HG02642 (cell line): ENCODE data around the gene AIRE.
"Not testable (repeated sequence)": the region's sequence is repeated elsewhere in the genome, so short reads cannot be mapped to it uniquely, and the experiment has no call there.

Experiments
- ATAC-seq: cut with Tn5 transposase; IDR thresholded peaks from one replicate; pipeline ENCODE4 v1.9.1; 2021; ENCODE audit warnings: mild to moderate bottlenecking; ENCODE audit not compliant: unreplicated experiment, poor library complexity

Gene AIRE

DNA sequence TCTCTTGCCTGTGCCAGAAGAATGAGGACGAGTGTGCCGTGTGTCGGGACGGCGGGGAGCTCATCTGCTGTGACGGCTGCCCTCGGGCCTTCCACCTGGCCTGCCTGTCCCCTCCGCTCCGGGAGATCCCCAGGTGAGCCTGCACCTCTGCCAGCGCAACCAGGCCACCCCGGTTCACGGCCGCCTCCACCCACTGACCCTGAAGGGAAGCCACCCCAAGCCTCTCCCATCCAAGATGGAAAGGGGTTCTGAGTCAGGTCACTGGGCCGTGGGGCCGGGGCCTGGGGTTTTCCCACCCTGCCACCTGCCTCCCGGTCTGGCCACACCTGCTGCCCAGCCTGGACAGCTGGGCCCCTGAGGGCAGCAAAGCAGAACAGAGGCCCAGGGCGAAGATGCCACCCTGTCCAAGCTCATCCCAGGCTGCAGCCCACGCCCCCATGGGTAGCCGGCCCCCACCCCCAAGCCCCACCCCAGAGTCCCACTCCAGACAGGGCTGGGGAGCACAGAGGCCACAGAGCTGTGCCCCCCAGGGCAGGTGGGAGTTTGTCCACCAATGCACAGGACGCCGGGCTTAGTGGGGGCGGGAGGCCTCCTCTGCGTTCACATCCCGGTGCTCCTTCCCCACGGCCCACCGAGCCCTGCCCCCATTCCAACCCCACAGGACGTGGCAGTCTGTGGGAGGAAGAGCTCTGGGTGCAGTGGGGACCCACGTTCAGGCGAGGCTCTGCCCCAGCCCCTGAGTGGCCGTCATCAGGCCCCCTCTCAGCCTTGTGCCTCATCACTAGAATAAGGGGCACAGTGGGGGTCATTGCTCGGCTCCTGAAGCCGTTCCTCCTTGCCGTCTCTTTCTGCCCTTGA lies 5.6 kb downstream of the AIRE start:
- no peak for ATAC-seq

DNA sequence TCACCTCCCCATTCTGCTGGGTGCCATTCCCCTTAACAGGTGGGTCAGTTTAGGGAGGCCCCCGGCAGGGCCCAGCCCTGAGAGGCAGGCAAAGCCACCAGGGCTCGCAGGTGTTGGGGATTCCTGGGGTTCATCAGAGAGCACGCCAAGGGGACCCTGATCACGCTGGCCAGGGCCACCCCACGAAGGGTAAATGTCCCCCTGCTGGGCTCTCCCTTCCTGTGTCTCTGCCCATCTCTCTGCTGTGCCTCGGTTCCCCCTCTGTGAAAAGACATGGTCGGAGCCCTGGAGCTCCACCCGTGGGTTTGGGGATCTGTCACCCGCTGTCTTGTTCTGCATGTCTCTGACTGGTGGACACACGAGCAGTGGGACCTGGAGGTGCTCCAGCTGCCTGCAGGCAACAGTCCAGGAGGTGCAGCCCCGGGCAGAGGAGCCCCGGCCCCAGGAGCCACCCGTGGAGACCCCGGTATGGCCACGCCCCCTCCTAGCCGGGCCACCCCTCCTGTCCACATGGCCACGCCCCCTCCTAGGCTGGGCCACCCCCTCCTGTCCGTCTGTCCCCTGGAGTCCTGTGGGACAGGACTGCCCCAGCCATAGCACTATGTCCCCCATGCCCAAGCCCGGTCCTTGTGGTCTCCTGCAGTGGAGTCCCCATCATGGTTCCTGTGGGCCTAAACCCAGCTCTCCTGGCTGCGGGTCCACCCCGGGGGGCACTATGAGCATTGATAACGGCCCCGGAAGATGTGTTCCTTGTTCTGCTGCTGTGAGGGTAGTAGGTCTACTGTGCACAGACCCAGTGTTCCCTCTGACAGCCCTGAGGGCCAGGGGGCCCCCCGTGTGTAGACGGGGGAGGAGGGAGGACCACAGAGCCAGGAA lies 6.5 kb downstream of the AIRE start:
- ATAC-seq, result no peak

DNA sequence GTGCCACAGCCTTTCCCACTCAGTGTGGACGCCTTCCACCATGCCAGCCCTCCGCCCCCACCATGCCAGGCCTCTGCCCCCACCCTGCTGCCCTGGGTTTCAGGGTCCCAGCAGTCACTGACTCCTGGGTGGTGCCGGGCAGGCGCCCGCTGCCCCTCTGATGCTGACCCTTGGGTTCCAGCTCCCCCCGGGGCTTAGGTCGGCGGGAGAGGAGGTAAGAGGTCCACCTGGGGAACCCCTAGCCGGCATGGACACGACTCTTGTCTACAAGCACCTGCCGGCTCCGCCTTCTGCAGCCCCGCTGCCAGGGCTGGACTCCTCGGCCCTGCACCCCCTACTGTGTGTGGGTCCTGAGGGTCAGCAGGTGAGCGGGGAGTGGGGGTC lies 7.1 kb downstream of the AIRE start:
- no peak for ATAC-seq

DNA sequence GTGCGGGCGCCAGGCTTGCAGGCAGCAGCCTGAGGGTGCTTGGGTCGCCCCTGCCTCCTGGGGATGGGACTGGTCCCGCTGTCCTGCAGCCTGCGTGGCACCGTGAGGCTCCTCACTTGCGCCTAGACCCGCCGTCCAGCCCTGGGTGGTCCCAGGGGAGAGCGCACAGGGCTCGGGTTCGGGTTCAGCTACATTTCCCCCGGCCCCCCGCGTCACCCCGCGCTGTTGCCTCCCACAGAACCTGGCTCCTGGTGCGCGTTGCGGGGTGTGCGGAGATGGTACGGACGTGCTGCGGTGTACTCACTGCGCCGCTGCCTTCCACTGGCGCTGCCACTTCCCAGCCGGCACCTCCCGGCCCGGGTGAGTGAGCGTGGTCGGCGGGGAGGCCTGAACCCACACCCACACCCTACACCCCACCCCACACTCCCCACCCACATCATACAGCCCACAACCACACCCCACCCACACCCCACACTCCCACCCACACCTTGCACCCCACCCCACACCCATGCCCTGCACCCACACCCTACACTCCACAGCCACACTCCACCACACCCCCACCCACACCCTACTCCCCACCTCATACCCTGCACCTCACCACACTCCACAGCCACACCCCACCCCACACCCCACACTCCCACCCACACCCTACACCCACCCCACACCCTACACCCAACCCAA lies 8.0 kb downstream of the AIRE start:
- no peak for ATAC-seq

DNA sequence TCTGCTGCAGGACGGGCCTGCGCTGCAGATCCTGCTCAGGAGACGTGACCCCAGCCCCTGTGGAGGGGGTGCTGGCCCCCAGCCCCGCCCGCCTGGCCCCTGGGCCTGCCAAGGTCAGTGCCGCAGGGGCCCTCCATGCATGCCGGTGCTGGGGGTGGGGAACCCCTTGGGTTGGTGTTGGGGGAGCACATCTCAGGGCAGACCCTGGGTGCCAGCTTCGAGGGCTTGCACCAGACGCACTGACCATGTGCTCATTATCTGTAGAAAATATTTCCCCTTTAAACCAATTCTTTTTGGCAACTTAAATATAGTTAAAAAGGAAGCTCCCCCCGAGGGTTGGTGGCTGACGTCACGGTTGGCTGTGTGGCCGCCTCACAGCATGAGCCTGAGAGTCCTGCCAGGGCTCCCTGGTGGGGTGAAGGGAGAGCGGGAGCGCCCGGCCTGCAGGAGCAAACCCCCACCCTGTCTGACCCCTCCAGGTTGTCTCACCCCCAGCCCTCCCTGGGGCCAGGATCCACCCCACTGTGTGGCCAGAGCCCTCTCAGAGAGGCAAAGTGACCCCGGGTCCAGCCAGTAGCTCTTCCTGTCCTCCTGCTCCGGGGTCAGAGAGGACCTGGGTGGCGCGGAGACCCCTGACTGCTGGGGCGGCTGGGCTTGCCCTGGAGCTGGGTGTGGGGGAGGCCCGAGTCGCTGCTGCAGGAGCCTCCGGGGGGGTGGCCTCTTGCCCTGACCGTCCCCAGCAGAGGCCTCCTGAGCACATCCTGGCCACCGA lies 8.9 kb downstream of the AIRE start:
- no peak for ATAC-seq

DNA sequence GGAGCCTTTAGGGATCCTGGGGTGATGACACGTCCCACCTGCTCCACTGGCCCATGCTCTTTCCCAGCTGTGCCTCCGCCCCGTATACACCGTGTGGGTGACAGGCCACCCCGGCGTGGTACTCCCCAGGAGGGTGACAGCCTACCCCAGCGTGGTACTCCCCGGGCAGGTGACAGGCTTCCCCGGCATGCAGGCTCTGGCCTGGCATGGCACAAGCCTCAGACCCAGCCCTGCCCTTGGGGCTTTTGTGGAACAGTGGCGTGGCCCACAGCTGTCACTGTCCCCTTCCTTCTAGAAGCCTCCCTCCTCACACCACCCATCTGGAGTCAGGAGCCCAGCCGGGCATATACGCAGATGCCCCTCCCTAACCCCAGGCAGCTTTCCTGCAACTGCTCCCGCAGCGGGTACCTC lies 9.5 kb downstream of the AIRE start:
- no peak for ATAC-seq

DNA sequence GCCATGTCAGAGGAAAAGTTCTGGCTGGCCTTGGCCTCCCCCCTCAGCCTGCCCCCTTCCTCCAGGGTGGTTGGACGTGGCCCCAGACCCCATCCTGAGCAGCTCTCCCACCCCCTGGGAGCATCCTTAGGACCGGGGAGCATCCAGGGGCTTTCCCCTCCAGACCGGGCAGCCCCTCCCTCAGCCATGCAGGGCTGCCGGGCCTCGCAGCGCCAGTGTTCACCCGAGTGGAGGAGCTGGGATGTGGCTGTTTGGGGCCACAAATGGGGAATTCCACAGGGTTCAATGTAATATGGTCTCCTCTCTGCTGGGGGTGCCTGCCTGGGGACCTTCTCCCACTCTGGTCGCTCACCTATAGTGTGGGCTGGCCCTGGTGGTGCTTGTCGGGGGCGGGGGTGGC lies 10.0 kb downstream of the AIRE start:
- no peak for ATAC-seq

DNA sequence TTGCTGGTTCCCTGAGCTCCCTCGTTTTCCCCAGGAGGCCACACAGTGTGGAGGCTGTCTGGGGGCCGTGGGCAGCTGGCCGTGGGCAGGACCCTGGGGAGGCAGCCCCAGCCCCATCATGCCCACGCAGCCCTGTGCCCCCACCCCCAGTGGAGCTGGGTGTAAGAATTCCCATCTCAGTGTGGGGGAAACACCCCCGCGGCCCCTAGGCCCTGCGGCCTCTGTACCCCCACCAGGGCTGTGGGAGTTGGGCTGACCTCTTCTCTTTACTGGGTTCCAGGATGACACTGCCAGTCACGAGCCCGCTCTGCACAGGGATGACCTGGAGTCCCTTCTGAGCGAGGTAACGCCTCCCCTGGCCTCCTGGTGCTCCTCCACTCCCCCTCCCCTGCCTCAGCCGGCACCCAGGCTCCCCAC lies 10.4 kb downstream of the AIRE start:
- no peak for ATAC-seq

DNA sequence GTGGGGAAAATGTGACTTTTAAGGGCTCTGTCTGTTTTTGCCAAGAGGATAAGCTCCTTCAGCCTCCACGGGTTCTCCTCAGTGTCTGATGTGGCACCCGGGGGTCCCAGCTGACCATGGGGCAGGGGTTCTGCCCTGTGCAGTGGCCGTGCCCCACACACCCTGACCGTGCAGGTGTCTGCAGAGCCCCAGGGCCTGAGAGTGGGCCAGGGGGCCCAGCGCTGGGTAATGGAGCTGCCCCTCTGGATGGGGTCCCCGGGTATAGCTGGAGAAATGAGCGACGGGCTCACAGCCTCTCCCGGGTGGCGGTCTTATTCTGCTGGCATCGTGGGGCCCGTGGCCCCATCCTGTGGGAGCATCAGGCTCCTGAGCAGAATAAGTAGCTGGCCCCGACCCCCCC lies 11.2 kb downstream of the AIRE start:
- ATAC-seq, result no peak

DNA sequence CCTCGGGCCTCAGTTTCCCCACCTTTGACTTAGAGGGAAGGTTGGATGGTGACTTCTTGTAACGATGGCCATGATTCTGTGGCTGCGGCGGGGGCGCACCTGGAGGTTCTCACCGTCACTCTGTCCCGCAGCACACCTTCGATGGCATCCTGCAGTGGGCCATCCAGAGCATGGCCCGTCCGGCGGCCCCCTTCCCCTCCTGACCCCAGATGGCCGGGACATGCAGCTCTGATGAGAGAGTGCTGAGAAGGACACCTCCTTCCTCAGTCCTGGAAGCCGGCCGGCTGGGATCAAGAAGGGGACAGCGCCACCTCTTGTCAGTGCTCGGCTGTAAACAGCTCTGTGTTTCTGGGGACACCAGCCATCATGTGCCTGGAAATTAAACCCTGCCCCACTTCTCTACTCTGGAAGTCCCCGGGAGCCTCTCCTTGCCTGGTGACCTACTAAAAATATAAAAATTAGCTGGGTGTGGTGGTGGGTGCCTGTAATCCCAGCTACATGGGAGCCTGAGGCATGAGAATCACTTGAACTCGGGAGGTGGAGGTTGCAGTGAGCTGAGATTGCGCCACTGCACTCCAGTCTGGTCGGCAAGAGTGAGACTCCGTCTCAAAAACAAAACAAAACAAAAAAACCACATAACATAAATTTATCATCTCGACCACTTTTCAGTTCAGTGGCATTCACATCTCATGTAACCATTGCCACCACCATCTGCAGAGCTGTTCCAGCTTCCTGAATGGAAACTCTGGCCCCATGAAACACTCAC lies 12.0 kb downstream of the AIRE start:
- no peak for ATAC-seq

DNA sequence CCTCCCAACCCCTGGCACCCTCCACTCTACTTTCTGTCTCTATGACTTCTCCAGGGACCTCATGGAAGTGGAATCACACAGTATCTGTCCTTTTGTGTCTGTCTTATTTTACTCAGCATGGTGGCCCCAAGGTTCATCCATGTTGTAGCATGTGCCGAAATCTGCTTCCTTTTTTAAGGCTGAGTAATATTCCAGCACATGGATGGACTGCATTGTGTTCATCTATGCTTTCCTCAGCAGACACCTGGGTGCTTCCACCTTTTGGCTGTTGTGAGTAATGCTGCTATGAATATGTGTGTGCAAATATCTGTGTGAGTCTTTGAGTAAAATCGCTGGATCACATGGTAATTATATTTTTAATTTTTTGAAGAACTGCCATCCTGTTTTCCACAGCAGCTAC lies 12.6 kb downstream of the AIRE start:
- no peak for ATAC-seq

DNA sequence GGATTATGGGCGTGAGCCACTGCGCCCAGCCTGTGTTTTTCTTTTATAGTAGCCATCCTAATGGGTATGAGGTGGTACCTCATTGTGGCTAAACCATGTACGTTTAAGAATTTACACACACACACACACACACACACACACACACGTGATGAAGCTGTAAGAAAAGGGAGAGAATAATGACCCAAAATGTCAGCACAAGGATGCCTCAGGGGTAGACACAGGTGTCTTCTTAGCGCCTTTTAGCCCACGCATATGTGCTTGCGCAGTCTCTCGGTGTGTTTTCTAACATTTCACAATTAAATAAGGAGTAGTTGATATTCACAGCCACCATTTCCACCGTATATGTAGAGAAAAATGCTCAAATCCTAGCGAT lies 13.4 kb downstream of the AIRE start:
- ATAC-seq, result no peak

DNA sequence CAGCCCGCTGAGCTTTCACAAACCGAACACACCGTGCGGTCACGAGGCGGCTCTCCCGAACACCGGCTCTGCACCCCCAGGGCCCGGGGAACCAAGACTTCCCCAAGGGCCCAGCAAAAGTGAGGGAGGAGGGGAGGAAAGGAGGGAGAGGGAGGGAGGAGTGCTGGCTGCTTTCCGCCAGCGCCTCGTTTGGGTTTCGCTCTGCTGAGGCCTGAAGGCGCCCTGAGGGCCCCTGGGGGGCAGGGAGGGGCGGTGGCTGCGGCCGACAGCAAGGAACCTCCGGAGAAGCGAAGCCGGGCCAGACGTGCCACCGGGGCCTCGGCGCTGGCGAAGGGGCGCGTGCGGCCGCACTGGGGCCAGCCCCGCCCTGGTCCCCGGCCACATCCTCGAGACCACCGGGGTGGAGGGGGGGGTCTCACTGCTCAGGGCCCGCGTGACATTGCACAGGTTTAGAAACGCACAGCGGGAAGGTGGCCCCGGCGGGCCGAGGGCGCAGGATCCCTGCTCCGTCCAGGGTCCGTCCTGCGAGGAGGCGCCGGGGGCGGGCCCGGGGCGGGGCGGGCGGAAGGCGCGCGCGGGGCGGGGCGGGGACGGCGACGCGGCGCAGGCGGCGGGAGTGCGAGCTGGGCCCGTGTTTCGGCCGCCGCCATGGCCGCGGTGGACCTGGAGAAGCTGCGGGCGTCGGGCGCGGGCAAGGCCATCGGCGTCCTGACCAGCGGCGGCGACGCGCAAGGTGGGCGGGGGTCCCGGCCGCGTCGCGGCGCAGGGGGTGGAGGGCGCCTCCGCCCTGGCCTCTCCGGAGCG lies 14.0 kb downstream of the AIRE start, which contains the start of gene PFKL:
Gene PFKL (plus strand): TSS at position 596 of the 804 bp plus-strand sequence. CDS start 53 bp downstream, at position 649.
- peak; percentile 57 for ATAC-seq

DNA sequence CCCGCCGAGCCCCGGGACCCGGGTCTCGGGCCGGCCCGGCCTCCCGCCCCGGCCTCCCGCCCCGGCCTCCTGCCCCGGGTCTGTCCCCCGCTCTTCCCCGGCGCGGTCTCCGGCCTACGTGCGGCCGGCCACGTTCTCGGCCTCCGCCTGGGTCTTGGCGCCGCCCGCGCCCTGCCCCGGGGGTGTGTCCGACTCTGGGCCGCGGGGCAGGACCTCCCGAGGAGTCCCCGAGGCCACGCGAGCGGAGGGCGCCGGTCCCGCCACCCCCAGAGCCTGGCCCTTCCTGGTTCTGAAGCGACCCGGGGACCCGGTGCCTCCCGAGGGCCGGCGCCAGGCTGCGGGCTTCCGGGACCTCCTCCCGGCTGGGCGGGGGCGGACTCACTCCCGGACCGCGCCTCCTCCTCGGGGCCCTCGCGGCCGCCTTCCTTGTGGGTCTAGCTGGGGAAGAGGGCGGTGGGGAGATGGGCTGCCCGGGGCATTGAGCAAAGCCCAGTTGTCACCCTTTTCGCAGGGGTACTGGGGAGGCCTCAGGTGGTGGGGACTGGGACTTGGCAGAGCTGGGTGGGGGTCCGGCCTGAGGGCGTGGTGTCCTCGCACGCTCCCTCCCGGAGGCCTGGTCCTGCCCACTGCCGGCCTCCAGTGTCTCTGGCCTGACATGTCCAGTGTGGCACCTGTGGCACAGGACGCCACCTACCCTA lies 14.7 kb downstream of the AIRE start:
- ATAC-seq, result peak; percentile 32

DNA sequence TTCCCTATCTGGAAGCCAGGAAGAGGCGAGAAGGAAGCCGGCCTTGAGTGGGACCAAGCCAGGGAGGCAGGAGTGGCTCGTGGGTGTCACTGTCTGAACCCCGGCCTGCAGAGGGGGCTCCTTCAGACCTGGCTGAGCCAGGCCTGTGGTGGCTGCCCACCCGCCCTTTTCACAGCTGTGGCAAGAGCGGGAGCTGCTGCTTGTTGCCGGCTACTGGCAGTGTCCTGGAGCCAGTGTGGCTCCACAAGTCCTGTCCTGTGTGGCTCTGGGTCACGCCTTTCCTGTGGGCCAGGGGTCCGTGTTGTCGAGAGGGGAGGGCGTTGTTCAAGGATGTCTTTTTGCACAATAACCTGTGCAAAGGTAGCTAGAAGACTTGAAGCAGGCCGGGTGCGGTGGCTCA lies 15.5 kb downstream of the AIRE start:
- ATAC-seq, result no peak

DNA sequence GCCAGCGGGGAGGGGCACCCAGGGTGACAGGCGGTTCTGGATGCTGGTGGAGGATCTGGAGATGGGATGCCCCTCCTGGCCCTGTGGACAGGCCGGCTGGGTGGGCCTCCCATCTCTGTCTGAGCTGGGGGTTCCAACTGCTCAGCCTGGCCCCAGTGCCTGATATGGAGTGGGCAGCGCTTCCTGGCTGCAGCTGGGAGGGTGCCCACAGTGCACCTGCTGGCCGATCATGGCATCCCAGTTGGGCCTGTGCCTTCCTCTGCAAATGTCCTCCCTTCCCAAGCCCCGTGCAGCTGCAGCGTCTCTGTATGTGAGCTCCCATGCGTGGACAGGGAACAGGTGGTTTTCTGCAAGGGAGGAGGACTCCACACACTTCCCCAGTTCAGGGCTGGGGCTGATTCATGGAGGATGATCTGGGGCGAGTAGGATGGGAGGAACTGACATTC lies 16.3 kb downstream of the AIRE start:
- ATAC-seq, result no peak

DNA sequence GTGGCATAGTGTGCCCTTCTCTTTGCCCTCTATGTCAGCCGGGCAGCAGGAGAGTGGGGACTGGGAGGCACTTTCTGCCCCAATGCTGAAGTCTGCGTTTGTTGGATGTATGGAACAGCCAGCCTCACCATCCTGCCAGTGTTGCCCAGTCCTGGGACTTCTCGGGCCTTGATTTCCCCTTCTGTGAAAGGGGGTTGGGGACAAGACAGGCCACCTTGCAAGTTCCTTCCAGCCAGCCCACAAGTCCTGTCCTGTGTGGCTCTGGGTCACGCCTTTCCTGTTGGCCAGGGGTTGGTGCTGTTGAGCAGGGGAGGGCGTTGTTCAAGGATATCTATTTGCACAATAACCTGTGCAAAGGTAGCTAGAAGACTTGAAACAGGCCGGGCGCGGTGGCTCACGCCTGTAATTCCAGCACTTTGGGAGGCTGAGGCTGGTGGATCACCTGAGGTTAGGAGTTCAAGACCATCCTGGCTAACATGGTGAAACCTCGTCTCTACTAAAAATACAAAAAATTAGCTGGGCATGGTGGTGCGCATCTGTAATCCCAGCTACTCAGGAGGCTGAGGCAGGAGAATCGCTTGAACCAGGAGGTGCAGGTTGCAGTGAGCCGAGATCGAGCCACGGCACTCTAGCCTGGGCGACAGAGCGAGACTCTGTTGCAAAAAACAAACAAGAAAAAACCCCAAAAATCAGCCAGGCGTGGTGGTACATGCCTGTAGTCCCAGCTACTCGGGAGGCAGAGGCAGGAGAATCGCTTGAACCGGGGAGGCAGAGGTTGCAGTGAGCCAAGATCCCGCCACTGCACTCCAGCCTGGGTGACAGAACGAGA lies 17.1 kb downstream of the AIRE start:
- not testable (repeated sequence) for ATAC-seq
